Kidney (tissue), 14 donors: ENCODE results near the gene CCDC187. TPM values are rescaled to one million over a fixed set of nuclear protein-coding genes. Genes with fewer than 3 reads are reported as not detected.
A peak's percentile ranks its signal among the peaks of the same experiment; 100 is the strongest.

Experiments
- DNase-seq, 5 donors: peaks; one replicate each; pipeline ENCODE4 v3.0.0-alpha.2; 2013 to 2020
- FAIRE-seq: peaks from 2 replicates; lab custom pipeline; 2012; peaks lifted over from hg19 to GRCh38; lab: Jason Lieb, UNC
- H3K27ac ChIP-seq, 2 donors: one replicate each; pipeline ENCODE4 v1.7.0; 2013; ENCODE audit warnings: low read depth in 2 of 2, low read length in 2 of 2, inconsistent platforms in 1 of 2
- H3K27me3 ChIP-seq: one replicate; pipeline ENCODE4 v1.7.1; 2013; ENCODE audit warnings: low read length, inconsistent platforms; ENCODE audit not compliant: control insufficient read depth, insufficient read depth
- H3K36me3 ChIP-seq, 3 donors: one replicate each; pipeline versions ENCODE4 v1.7.0 to v1.7.1; 2013; ENCODE audit warnings: low read length in 3 of 3, control low read depth in 1 of 3, inconsistent platforms in 1 of 3; ENCODE audit not compliant: insufficient read depth in 3 of 3, control insufficient read depth in 2 of 3
- H3K4me1 ChIP-seq, 3 donors: one replicate each; pipeline versions ENCODE4 v1.7.0 to v1.7.1; 2013; ENCODE audit warnings: low read length in 3 of 3, inconsistent platforms in 1 of 3, low read depth in 1 of 3; ENCODE audit not compliant: control insufficient read depth in 2 of 3, insufficient read depth in 2 of 3
- H3K4me3 ChIP-seq, 3 donors: one replicate each; pipeline versions ENCODE4 v1.7.0 to v1.8.1; 2013; ENCODE audit warnings: low read length in 3 of 3, control low read depth in 1 of 3, inconsistent platforms in 1 of 3
- H3K9ac ChIP-seq, 3 donors: one replicate each; pipeline versions ENCODE4 v1.7.0 to v1.7.1; 2013; ENCODE audit warnings: low read length in 3 of 3, control low read depth in 1 of 3, inconsistent platforms in 1 of 3
- H3K9me3 ChIP-seq, 3 donors: one replicate each; pipeline versions ENCODE4 v1.7.0 to v1.7.1; 2013; ENCODE audit warnings: low read length in 3 of 3, control low read depth in 1 of 3, inconsistent platforms in 1 of 3; ENCODE audit not compliant: control insufficient read depth in 2 of 3, insufficient read depth in 1 of 3
- intact Hi-C: fragments of 100-400 bp; cut with DNase I; formaldehyde crosslinking; loops from one replicate; pipeline ENCODE4 v1.11.1; 2022
- polyA plus RNA-seq: library from polyadenylated mRNA; stranded (reverse); fragments of 350-450 nt; fragmentation: Illumina TruSeq; extraction: RNeasy Lipid Tissue Mini Kit (QIAGEN cat#74804); gene quantifications from one replicate; pipeline ENCODE4 v1.2.3, GENCODE V29; 2014; ENCODE audit warnings: low read depth, low replicate concordance; ENCODE audit not compliant: insufficient read depth
- total RNA-seq: library from RNA; stranded (reverse); fragmentation: NEBNext Ultra II Directional; extraction: Animal tissue kit (Norgen Biotek cat#: 25700); gene quantifications from one replicate; pipeline ENCODE4 v1.2.1, GENCODE V29; 2021
- TF ChIP-seq, protein P1 (sequence below): IDR thresholded peaks from 3 replicates; pipeline ENCODE4 v1.5.1; 2012; ENCODE audit warnings: mild to moderate bottlenecking, moderate library complexity, borderline replicate concordance; ENCODE audit not compliant: insufficient read depth; ENCODE audit errors: extremely low read depth
- donor health status: control.
- donor health status: control.
- donor health status: control.
- donor health status: control.
- donor health status: control.
- donor health status: DM: yes; HTN: yes; CAD: no.
- donor health status: Normal renal cell carcinoma (clear cell type).

Gene CCDC187
- total and polyA plus RNA-seq, 2 donors from 2014 or later, result 0.84 to 2.3 TPM

DNA sequence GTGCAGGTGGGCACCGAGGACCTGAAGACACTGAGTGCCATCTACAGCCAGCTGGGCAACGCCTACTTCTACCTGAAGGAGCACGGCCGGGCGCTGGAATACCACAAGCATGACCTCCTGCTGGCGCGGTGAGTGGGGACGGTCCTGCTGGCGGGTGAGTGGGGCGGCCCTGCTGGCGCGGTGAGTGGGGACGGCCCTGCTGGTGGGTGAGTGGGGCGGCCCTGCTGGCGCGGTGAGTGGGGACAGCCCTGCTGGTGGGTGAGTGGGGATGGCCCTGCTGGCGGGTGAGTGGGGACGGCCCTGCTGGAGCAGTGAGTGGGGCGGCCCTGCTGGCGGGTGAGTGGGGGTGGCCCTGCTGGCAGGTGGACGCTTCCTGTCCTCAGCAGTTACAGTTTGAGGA is 30.6 kb upstream of the CCDC187 start:
- DNase-seq (no peak), FAIRE-seq (no peak)
- Histone ChIP-seq H3K27me3 (no peaks in the 10 kb centered on the region), H3K4me3 (no peak overlapping the region), H3K4me1 (no peaks in the 10 kb centered on the region), H3K27ac (no peak overlapping the region), H3K9me3 (no peaks in the 10 kb centered on the region), H3K9ac (no peak overlapping the region), H3K36me3 (no peaks in the 10 kb centered on the region)
- intact Hi-C loops, result no loop called here
- TF ChIP-seq, protein P1, sequence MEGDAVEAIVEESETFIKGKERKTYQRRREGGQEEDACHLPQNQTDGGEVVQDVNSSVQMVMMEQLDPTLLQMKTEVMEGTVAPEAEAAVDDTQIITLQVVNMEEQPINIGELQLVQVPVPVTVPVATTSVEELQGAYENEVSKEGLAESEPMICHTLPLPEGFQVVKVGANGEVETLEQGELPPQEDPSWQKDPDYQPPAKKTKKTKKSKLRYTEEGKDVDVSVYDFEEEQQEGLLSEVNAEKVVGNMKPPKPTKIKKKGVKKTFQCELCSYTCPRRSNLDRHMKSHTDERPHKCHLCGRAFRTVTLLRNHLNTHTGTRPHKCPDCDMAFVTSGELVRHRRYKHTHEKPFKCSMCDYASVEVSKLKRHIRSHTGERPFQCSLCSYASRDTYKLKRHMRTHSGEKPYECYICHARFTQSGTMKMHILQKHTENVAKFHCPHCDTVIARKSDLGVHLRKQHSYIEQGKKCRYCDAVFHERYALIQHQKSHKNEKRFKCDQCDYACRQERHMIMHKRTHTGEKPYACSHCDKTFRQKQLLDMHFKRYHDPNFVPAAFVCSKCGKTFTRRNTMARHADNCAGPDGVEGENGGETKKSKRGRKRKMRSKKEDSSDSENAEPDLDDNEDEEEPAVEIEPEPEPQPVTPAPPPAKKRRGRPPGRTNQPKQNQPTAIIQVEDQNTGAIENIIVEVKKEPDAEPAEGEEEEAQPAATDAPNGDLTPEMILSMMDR, result no peak

- H3K27ac ChIP-seq, result no peak overlapping the region
- H3K4me1 ChIP-seq, result peaks cover 0 to 3% (median 0%) of the 10 kb centered on the region in 3 donors
- FAIRE-seq, result no peak
- no peaks in the 10 kb centered on the region for H3K27me3 ChIP-seq
- TF ChIP-seq, protein P1, result no peak
- intact Hi-C loops, result no loop called here
- DNase-seq, result no peak
- H3K9ac ChIP-seq, result no peak overlapping the region
- H3K4me3 ChIP-seq, result no peak overlapping the region
- no peaks in the 10 kb centered on the region for H3K36me3 ChIP-seq
- no peaks in the 10 kb centered on the region for H3K9me3 ChIP-seq
Observed at GRCh38 chr9:136333486-136333885, 29.6 kb upstream of the CCDC187 start.

DNA sequence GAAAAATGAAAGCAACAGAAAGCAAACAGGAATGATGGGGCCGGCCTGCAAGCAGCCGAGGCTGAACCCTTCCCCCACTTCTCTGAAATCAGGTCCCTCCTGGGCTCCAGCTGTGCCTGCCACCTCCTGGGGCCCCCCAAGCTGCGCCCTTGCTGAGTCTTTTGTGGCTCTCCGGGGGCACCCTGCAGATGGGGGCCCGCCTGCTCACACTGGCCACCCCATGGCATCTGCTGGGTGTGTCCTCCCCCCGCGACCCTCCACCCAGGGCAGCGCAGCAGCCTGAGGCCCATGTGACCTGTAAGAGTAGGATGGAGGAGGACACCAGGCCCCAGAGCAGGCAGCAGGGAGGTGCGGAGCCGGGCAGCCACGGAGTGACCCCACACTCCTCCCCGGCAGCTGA is 29.2 kb upstream of the CCDC187 start:
- DNase-seq (no peak), FAIRE-seq (no peak)
- Histone ChIP-seq H3K36me3 (no peaks in the 10 kb centered on the region), H3K27me3 (no peaks in the 10 kb centered on the region), H3K4me3 (no peak overlapping the region), H3K9ac (no peak overlapping the region), H3K9me3 (no peaks in the 10 kb centered on the region), H3K27ac (no peak overlapping the region), H3K4me1 (peaks cover 0 to 8% (median 0%) of the 10 kb centered on the region in 3 donors)
- intact Hi-C loops, result no loop called here
- TF ChIP-seq, protein P1, result no peak

- DNase-seq (peak in 1 of 5 donors; percentile 60), FAIRE-seq (no peak)
- TF ChIP-seq, protein P1, result no peak
Observed at GRCh38 chr9:136332482-136332983, 28.6 kb upstream of the CCDC187 start.

More at GRCh38 chr9:136332482-136332983, 28.6 kb upstream of the CCDC187 start:
- Histone ChIP-seq H3K27ac (no peak overlapping the region), H3K9me3 (no peaks in the 10 kb centered on the region), H3K36me3 (no peaks in the 10 kb centered on the region), H3K4me1 (peaks cover 0 to 9% (median 0%) of the 10 kb centered on the region in 3 donors), H3K27me3 (no peaks in the 10 kb centered on the region), H3K9ac (no peak overlapping the region), H3K4me3 (no peak overlapping the region)
- intact Hi-C loops, result no loop called here
